Mucosa of descending colon (tissue), 3 donors: ENCODE data around the gene AGPS. TPM values are rescaled to one million over a fixed set of nuclear protein-coding genes. Genes with fewer than 3 reads are reported as not detected.

Experiments used
- ATAC-seq: fragments of 200-7000 bp; cut with Tn5 transposase; one replicate; pipeline ENCODE4 v1.9.1; 2020; ENCODE audit warnings: mild to moderate bottlenecking, moderate library complexity
- DNase-seq, 3 donors: peaks; one replicate each; pipeline ENCODE4 v3.0.0-alpha.2; 2020
- H3K36me3 ChIP-seq: fragments of 200-600 bp; one replicate; pipeline ENCODE4 v1.8.0; 2021; ENCODE audit warnings: low read depth, mild to moderate bottlenecking
- H3K4me1 ChIP-seq: fragments of 200-600 bp; one replicate; pipeline ENCODE4 v1.8.0; 2021; ENCODE audit warnings: low read depth, mild to moderate bottlenecking
- H3K4me3 ChIP-seq: fragments of 200-600 bp; one replicate; pipeline ENCODE4 v1.8.0; 2021; ENCODE audit warnings: mild to moderate bottlenecking
- H3K9me3 ChIP-seq: fragments of 200-600 bp; one replicate; pipeline ENCODE4 v1.8.0; 2021; ENCODE audit warnings: mild to moderate bottlenecking
- intact Hi-C, 2 donors: fragments of 100-400 bp; cut with DNase I in 1 of 2; cut with micrococcal nuclease in 1 of 2; formaldehyde crosslinking; loops; one replicate each; pipeline versions ENCODE4 v1.11.0 to v1.11.1; 2022; cut with DNase I, micrococcal nuclease
- total RNA-seq, 3 donors: library from RNA; stranded (reverse); fragmentation: NEBNext Ultra II Directional in 2 of 3; extraction: Animal tissue kit (Norgen Biotek cat#: 25700) in 2 of 3; gene quantifications; one replicate each; pipeline versions ENCODE4 v1.2.1 to v1.2.4, GENCODE V29; 2021 to 2023
- TF ChIP-seq, protein P1 (sequence below): fragments of 200-600 bp; IDR thresholded peaks from one replicate; pipeline ENCODE4 v1.8.0; 2022; ENCODE audit warnings: antibody characterized with exemption, mild to moderate bottlenecking
- donor health status: DM: no; HTN: no; CAD: no; lungs with moderate emphysema.
- donor health status: DM: no; HTN: no; CAD: no.
- donor health status: DM: no; HTN: yes; CAD: no.

The AGPS gene
- total RNA-seq, 3 donors from 2014 or later: 43.0 to 58.4 (median 48.7) TPM

DNA sequence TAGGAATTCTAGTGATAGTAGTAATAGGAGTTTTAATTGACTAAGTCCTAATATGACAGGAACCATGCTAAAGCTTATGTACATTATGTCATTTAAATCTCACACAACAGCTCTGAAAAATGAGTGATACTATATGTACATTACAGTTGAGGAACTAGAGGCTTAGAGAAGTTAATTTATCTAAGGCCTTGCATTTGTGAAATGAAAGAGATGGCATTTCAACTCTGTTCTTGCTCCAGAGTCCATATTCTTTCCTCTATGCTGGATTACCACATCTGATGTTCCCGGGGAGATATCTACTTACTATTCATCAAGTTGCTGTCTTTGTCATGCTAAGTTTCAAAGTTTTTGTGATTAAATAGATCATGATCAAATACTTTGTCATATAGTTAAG lies 5.7 kb downstream of the AGPS start:
- Histone ChIP-seq H3K36me3 (no peaks in the 10 kb centered on the region), H3K4me1 (peaks cover 38% of the 10 kb centered on the region), H3K4me3 (no peak overlapping the region), H3K9me3 (no peaks in the 10 kb centered on the region)
- ATAC-seq (no peak), DNase-seq (no peak)
- TF ChIP-seq, protein P1, sequence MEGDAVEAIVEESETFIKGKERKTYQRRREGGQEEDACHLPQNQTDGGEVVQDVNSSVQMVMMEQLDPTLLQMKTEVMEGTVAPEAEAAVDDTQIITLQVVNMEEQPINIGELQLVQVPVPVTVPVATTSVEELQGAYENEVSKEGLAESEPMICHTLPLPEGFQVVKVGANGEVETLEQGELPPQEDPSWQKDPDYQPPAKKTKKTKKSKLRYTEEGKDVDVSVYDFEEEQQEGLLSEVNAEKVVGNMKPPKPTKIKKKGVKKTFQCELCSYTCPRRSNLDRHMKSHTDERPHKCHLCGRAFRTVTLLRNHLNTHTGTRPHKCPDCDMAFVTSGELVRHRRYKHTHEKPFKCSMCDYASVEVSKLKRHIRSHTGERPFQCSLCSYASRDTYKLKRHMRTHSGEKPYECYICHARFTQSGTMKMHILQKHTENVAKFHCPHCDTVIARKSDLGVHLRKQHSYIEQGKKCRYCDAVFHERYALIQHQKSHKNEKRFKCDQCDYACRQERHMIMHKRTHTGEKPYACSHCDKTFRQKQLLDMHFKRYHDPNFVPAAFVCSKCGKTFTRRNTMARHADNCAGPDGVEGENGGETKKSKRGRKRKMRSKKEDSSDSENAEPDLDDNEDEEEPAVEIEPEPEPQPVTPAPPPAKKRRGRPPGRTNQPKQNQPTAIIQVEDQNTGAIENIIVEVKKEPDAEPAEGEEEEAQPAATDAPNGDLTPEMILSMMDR: no peak
- intact Hi-C loops: no loop called here

DNA sequence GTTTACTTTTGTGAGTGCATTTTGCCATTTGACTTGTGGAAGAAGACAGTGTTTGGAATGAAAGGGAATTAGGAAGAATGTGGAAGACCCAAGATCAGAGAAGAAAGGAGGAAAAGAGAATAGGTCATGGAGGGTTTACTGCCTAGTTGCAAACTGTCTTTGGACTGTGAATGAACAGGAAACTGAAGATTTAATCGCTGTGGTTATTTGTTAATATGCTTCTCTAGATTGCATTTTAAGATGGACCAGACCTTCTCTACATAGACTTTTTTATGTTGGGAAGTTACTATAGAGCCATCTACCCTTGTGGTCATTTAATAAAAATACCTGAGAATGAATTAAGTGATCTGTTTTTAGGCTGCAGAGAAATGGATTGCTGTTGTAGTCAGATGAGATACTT lies 6.2 kb downstream of the AGPS start:
- H3K4me1 ChIP-seq: peaks cover 38% of the 10 kb centered on the region
- DNase-seq (no peak), ATAC-seq (no peak)
- TF ChIP-seq, protein P1: no peak
- no peak overlapping the region for H3K4me3 ChIP-seq
- no peaks in the 10 kb centered on the region for H3K36me3 ChIP-seq
- H3K9me3 ChIP-seq: no peaks in the 10 kb centered on the region
- intact Hi-C loops: no loop called here

DNA sequence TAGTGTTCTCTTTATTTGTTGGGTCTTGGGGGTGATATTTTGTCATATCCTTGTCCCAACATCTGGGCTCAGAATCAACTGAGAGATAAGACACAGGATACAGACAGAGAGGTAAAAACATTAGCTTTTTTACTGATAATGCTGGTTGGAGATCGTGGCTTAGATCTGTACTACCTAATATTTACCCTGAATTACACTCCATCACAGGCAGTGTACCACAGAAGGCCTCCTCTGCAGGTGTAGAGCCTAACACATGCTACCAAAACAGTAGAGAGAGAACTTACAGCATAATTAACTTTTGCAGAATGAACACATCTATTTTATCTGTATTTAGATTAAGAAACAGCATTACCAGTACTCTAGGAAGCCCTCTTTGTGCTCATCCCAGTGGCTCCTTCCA lies 6.8 kb downstream of the AGPS start:
- Histone ChIP-seq H3K4me1 (peaks cover 32% of the 10 kb centered on the region), H3K4me3 (no peak overlapping the region)

DNA sequence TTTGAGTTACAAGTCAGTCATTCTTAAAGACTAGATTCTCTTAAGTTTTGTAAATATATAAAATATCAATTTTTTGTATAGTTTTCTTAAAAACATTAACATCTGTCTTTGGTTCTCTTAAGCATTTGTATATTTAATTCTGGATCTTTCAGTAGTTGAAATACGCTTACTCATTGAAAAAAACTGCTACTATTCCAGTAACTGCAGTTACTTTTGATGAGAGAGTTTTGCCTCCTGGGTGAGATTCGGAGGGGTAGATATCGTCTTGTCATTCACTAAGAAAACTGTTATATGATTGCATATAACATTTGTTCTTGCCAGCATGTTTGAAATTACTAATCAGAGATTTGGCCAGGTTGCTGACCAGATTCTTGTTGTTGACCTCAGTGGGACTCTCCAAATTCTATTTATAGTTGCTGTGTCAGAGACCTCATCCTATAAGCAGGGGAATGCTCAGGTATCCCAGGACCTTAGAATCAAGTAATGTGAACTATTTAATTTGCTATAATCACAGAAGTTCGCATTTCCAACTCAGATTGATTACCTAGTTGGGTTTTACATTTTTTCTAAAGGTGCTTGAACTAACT lies 7.9 kb downstream of the AGPS start:
- intact Hi-C loops: no loop called here
- H3K4me1 ChIP-seq: peaks cover 28% of the 10 kb centered on the region
- no peak for ATAC-seq
- no peak for DNase-seq
- H3K36me3 ChIP-seq: no peaks in the 10 kb centered on the region
- TF ChIP-seq, protein P1: no peak
- H3K4me3 ChIP-seq: no peak overlapping the region
- H3K9me3 ChIP-seq: no peaks in the 10 kb centered on the region

More for the DNA sequence above, 6.8 kb downstream of the AGPS start:
- no peak for ATAC-seq
- DNase-seq: no peak
- Histone ChIP-seq H3K36me3 (no peaks in the 10 kb centered on the region), H3K9me3 (no peaks in the 10 kb centered on the region)
- intact Hi-C loops: no loop called here
- TF ChIP-seq, protein P1: no peak

DNA sequence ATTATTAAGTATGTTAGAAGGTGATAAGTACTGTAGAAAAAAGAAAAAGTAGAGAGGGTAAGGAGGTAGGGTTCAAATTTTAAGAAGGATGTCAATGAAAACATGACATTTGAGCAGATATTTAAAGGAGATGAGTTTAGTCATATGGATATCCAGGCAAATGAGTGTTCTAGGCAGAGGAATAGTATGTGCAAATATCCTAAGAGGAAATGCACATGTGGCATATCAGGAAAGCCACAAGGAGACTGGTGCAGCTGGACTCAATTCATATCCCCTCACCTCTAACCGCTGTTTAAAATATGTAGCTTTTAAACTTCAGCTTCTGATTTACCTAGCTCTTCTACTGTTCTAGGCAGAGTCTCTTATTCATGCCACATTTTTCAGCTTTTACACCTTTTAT lies 9.5 kb downstream of the AGPS start:
- Histone ChIP-seq H3K9me3 (no peaks in the 10 kb centered on the region), H3K36me3 (no peaks in the 10 kb centered on the region), H3K4me3 (no peak overlapping the region), H3K4me1 (peaks cover 15% of the 10 kb centered on the region)
- TF ChIP-seq, protein P1: no peak
- ATAC-seq: no peak
- no peak for DNase-seq
- intact Hi-C loops: no loop called here

DNA sequence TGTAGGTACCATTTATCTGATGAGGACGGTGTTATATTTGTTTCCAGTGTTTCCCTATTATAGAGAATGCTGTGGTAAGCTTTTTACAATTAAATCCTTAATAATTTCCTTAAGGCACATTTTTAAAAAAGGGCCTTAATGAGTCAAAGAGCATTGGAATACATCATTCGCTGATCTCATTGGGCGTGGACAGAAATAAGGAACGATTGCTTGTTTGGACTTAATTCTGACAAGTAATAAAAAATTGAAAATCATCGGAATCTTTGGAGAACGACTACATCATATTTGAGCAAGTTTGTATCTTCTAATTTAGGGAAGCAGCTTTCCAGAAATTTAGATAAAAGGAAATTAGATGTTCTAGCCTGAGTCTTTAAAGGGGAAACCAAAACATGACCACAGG lies 11.3 kb downstream of the AGPS start:
- Histone ChIP-seq H3K4me3 (no peak overlapping the region), H3K4me1 (peaks cover 6% of the 10 kb centered on the region), H3K36me3 (no peaks in the 10 kb centered on the region), H3K9me3 (no peaks in the 10 kb centered on the region)
- ATAC-seq (no peak), DNase-seq (no peak)
- intact Hi-C loops: no loop called here
- TF ChIP-seq, protein P1: no peak
